Heart right ventricle (tissue), 16 donors: Measurements from ENCODE around the gene CACNA1B. TPM values are rescaled to one million over a fixed set of nuclear protein-coding genes. Genes with fewer than 3 reads are reported as not detected.

Experiments used
- ATAC-seq, 8 donors: fragments of 200-7000 bp; cut with Tn5 transposase; one replicate each; pipeline ENCODE4 v1.9.1; 2020; ENCODE audit warnings: mild to moderate bottlenecking in 8 of 8, moderate library complexity in 8 of 8, moderate number of reproducible peaks in 1 of 8
- DNase-seq, 2 donors: peaks; one replicate each; pipeline ENCODE4 v3.0.0-alpha.2; 2020
- H3K27ac ChIP-seq, 10 donors: fragments of 200-600 bp; sonication (generic) in 2 of 10; one replicate each; pipeline versions ENCODE4 v1.5.0 to v1.8.0; 2020 to 2022; ENCODE audit warnings: mild to moderate bottlenecking in 3 of 10
- H3K27me3 ChIP-seq, 7 donors: fragments of 200-600 bp; one replicate each; pipeline ENCODE4 v1.8.0; 2021 to 2022; ENCODE audit warnings: mild to moderate bottlenecking in 2 of 7
- H3K36me3 ChIP-seq, 9 donors: fragments of 200-600 bp; sonication (generic) in 1 of 9; one replicate each; pipeline versions ENCODE4 v1.5.0 to v1.8.0; 2020 to 2022; ENCODE audit warnings: mild to moderate bottlenecking in 2 of 9
- H3K4me1 ChIP-seq, 9 donors: fragments of 200-600 bp; sonication (generic) in 1 of 9; one replicate each; pipeline versions ENCODE4 v1.5.0 to v1.8.0; 2020 to 2022; ENCODE audit warnings: mild to moderate bottlenecking in 4 of 9
- H3K4me3 ChIP-seq, 10 donors: fragments of 200-600 bp; sonication (generic) in 2 of 10; one replicate each; pipeline versions ENCODE4 v1.5.0 to v1.8.0; 2020 to 2022; ENCODE audit warnings: mild to moderate bottlenecking in 7 of 10, moderate library complexity in 2 of 10
- H3K9me3 ChIP-seq, 11 donors: fragments of 200-600 bp in 10 of 11; sonication (generic) in 2 of 11; one replicate each; pipeline versions ENCODE4 v1.5.0 to v1.8.0; 2013 to 2022; ENCODE audit warnings: mild to moderate bottlenecking in 2 of 11, control low read depth in 1 of 11, moderate library complexity in 1 of 11
- WGBS, 2 donors: extraction: QIAGEN DNeasy Blood & Tissue Kit; methylation state at CpG; one replicate each; pipeline ENCODE4 v1.1.7; 2013; ENCODE audit warnings: inconsistent platforms in 1 of 2; 5-methylcytosine and 5-hydroxymethylcytosine counted together
- intact Hi-C, 10 donors: fragments of 100-400 bp; cut with DNase I; formaldehyde crosslinking; loops; one replicate each; pipeline versions ENCODE4 v1.11.1 to v1.14.2; 2022
- polyA plus RNA-seq, 2 donors: library from polyadenylated mRNA; stranded (reverse); fragments of 200-250 nt; gene quantifications; one replicate each; pipeline ENCODE4 v1.2.3, GENCODE V29; 2013
- total RNA-seq, 10 donors: library from RNA; stranded (reverse); fragmentation: NEBNext Ultra II Directional in 3 of 10; extraction: Animal tissue kit (Norgen Biotek cat#: 25700) in 3 of 10; gene quantifications; one replicate each; pipeline versions ENCODE4 v1.2.1 to v1.2.4, GENCODE V29; 2021 to 2023
- TF ChIP-seq, protein P1 (sequence below), 9 donors: fragments of 200-600 bp; sonication (generic) in 2 of 9; IDR thresholded peaks; one replicate each; pipeline versions ENCODE4 v1.5.0 to v1.8.0; 2021 to 2022; ENCODE audit warnings: antibody characterized with exemption in 9 of 9, mild to moderate bottlenecking in 5 of 9, moderate library complexity in 1 of 9
- donor health status: Arrhythmogenic right ventricular cardiomyopathy.
- donor health status: ischemic (EF 13 %, LVEDD 7.1; RV severe dilation, severe dysfunction).
- donor health status: healthy with polysubstance abuse.
- donor health status: DM: no; HTN: yes; CAD: no.
- donor health status: DM: no; HTN: no; CAD: no.
- donor health status: ischemic (EF 25% LVEDD 6.9; RV normal size, moderate dysfunction).
- donor health status: ischemic (EF 25% LVEDD 5.7; RV mildly dilated, moderate dysfunction).
- donor health status: healthy.
- donor health status: DM: yes; HTN: yes; CAD: no.
- donor health status: Ischemic cardiomyopathy.
- donor health status: ischemic (EF 35%, LVEDD 5.7; RV mildly dilated, moderate dysfunction).
- donor health status: nonischemic (EF 11% LVEDD 7.7; RV severe dilation, severe dysfunction).
- donor health status: DM: yes; HTN: yes; CAD: no.
- donor health status: PGD.
- donor health status: ischemic (EF 29% LVEDD 5.4; RV normal size, mild dysfunction).
- donor health status: nonischemic (EF 23%, LVEDD 6.1; RV moderate dilation, normal function).

Gene CACNA1B
- total and polyA plus RNA-seq, 12 donors: under 0.01 to 0.66 (median 0.15) TPM; not detected in 1

DNA sequence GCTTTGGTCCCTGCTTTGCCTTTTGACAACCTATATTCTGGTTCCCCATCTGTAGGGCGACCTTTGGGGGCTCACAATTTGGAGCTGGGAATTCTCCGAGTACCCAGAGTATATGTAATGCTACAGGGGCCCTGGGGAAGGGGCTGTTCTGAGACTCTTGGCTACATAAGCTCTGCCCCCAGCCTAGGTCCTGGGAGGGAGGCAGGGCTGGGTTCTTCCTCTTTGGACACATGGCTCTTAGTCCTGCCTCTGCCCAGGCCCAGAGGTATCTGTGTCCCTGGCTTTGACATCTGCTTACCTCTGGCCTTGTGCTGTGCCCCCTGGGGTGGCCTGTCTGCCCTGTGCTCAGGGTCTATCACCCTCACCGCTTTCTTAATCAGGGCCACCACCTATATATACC, 181.6 kb downstream of the CACNA1B start:
- ATAC-seq (no peak), DNase-seq (no peak)
- H3K9me3 ChIP-seq: no peaks in the 10 kb centered on the region
- TF ChIP-seq, protein P1, sequence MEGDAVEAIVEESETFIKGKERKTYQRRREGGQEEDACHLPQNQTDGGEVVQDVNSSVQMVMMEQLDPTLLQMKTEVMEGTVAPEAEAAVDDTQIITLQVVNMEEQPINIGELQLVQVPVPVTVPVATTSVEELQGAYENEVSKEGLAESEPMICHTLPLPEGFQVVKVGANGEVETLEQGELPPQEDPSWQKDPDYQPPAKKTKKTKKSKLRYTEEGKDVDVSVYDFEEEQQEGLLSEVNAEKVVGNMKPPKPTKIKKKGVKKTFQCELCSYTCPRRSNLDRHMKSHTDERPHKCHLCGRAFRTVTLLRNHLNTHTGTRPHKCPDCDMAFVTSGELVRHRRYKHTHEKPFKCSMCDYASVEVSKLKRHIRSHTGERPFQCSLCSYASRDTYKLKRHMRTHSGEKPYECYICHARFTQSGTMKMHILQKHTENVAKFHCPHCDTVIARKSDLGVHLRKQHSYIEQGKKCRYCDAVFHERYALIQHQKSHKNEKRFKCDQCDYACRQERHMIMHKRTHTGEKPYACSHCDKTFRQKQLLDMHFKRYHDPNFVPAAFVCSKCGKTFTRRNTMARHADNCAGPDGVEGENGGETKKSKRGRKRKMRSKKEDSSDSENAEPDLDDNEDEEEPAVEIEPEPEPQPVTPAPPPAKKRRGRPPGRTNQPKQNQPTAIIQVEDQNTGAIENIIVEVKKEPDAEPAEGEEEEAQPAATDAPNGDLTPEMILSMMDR (IDR thresholded peaks at IDR 0.05): no peak
- no peak overlapping the region for H3K27ac ChIP-seq
- H3K27me3 ChIP-seq: peaks cover 0 to 6% (median 0%) of the 10 kb centered on the region in 7 donors
- no peak overlapping the region for H3K4me3 ChIP-seq
- no peaks in the 10 kb centered on the region for H3K36me3 ChIP-seq
- WGBS, 2 donors: 78 to 85% methylated on average over 3 of the region's 3 CpGs
- no peaks in the 10 kb centered on the region for H3K4me1 ChIP-seq
- intact Hi-C loops: no loop called here

DNA sequence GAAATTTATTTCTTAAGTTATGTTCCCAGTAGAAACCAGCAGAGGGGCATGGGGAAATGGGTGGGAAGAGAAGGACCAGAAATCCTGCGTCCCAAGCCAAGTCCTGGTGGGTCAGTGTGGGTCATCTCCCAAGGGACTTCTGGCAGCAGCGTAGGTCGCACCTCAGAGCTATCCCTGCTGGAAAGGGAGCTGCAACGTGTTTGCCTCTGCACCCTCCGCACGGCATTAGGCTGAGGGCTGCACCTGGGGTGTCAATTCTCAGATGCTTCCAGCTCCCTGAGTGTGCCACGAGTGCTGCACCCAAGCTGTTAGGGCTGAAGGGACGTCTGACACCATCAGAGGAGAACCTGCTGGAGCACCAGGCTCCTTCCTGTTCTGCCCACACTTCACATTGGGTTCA, 182.8 kb downstream of the CACNA1B start:
- Histone ChIP-seq H3K4me1 (no peaks in the 10 kb centered on the region), H3K36me3 (no peaks in the 10 kb centered on the region), H3K4me3 (no peak overlapping the region), H3K27me3 (peaks cover 0 to 11% (median 3%) of the 10 kb centered on the region in 7 donors), H3K27ac (no peak overlapping the region), H3K9me3 (no peaks in the 10 kb centered on the region)
- ATAC-seq (no peak), DNase-seq (no peak)
- intact Hi-C loops: no loop called here
- TF ChIP-seq, protein P1 (IDR thresholded peaks at IDR 0.05): no peak
- WGBS, 2 donors: 70 to 84% methylated on average over 8 of the region's 8 CpGs

DNA sequence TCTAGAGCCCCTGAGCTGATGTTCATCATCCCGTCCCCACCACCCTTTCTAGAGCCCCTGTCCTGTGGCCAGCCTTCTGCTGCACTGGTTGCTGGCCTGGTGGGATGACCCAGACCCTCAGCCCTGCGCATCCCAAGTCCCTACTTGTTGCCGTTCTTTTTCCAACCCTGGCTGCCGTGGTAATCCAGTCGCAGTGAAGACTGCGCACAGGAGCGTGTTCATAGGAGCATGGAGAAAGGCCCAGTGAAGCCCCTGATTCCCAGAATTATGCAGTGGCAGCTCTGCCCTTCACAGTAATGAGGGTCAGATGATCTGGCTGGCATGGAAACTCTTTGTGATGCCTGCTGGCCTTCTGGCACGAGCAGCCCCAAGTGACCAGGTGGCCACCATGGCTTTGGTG, 183.3 kb downstream of the CACNA1B start:
- WGBS, 2 donors: 84 to 88% methylated on average over 8 of the region's 8 CpGs

DNA sequence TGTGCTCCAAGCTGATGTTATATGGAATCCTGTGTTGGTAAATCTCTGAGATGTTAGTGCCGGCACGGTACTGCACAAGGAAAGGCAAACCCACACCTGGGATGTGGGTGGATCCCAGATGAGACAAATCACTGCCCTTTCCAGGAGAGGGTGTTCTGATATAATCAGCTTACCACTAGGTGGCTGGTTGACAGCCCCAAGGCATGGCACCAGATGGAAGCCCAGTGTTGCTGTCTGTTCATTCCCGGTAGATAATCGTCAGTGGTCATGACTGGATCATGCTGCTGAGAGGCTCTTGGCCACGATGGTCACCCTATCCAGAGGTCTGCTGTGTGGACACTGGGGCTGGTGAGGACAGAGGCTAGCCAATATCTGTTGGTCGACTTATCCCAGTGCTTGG, 184.0 kb downstream of the CACNA1B start:
- no peak for ATAC-seq
- TF ChIP-seq, protein P1 (IDR thresholded peaks at IDR 0.05): no peak
- no peak overlapping the region for H3K27ac ChIP-seq
- no peak overlapping the region for H3K4me3 ChIP-seq
- H3K9me3 ChIP-seq: no peaks in the 10 kb centered on the region
- H3K4me1 ChIP-seq: no peaks in the 10 kb centered on the region
- intact Hi-C loops: no loop called here
- 84 to 91% methylated on average over 6 of the region's 6 CpGs for WGBS, 2 donors
- H3K27me3 ChIP-seq: peaks cover 0 to 17% (median 3%) of the 10 kb centered on the region in 7 donors
- no peak for DNase-seq
- no peaks in the 10 kb centered on the region for H3K36me3 ChIP-seq

More for the DNA sequence above, 183.3 kb downstream of the CACNA1B start:
- DNase-seq (no peak), ATAC-seq (no peak)
- H3K36me3 ChIP-seq: no peaks in the 10 kb centered on the region
- H3K4me1 ChIP-seq: no peaks in the 10 kb centered on the region
- TF ChIP-seq, protein P1 (IDR thresholded peaks at IDR 0.05): no peak
- peaks cover 0 to 12% (median 3%) of the 10 kb centered on the region in 7 donors for H3K27me3 ChIP-seq
- no peak overlapping the region for H3K4me3 ChIP-seq
- H3K27ac ChIP-seq: no peak overlapping the region
- H3K9me3 ChIP-seq: no peaks in the 10 kb centered on the region
- intact Hi-C loops: no loop called here
